Activated CD4-positive, alpha-beta T cell treated with anti-CD3 and anti-CD28 coated beads, Interleukin-2, amount 10 ng/mL, durations not matched to agents 24 days and 14 days (primary cell): ENCODE data around the gene ZFP62. TPM values are rescaled to one million over a fixed set of nuclear protein-coding genes. Genes with fewer than 3 reads are reported as not detected.

Experiments
- DNase-seq: peaks from one replicate; pipeline ENCODE4 v3.0.0; 2022
- H3K27ac Mint-ChIP-seq: one replicate; pipeline ENCODE4 v1.8.0; 2022; ENCODE audit warnings: mild to moderate bottlenecking, mixed read lengths
- H3K27me3 Mint-ChIP-seq: one replicate; pipeline ENCODE4 v1.8.0; 2022; ENCODE audit warnings: mixed read lengths
- H3K36me3 Mint-ChIP-seq: one replicate; pipeline ENCODE4 v1.8.0; 2022; ENCODE audit warnings: low read depth, mild to moderate bottlenecking, mixed read lengths
- H3K4me1 Mint-ChIP-seq: one replicate; pipeline ENCODE4 v1.8.0; 2021; ENCODE audit warnings: mixed read lengths
- H3K4me3 Mint-ChIP-seq: one replicate; pipeline ENCODE4 v1.8.0; 2022; ENCODE audit warnings: mild to moderate bottlenecking, moderate library complexity, mixed read lengths
- H3K9me3 Mint-ChIP-seq: one replicate; pipeline ENCODE4 v1.8.0; 2021; ENCODE audit warnings: mixed read lengths
- intact Hi-C: fragments of 100-400 bp; cut with micrococcal nuclease; formaldehyde crosslinking; loops from one replicate; pipeline ENCODE4 v1.15.1; 2023
- total RNA-seq: library from RNA; stranded (reverse); gene quantifications from 2 replicates; pipeline ENCODE4 v1.2.3, GENCODE V29; 2022

ZFP62 gene
- total RNA-seq, 1 donor from 2014 or later = 26.7 TPM

DNA sequence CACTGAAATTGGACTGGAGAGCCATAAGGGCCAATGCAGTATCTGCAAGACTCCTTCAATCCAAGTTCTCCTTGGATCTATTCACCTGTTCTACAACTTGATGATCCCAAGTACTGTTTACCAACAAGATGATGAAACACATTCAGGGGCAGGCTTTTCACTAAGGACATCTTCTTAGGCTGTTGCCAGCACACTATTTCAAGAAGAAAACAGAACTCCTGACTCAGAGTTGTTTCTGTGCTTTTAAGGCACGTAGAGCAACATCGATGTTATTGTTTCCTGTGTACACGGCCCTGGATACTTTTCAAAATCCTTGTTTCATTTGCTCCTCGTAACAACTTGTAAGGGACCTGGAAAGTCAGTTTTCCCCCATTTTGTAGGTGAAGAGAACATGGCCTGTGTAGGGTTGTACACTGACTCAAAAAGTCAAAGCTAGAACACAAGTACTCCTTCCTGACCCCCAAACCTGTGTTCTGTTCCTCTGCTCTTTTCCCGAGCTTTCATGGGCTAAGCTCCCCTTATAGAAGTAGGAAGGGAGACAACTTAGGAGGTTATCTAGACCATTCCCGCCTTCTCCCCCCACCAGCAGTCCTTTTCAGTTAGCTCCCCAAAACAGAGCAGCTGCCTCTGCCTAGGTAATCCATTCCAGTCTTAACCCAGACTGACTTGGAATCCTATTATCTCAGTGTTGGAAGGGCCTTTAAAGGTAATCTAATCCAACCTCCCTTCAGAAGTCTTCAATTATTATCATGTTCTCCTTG, 53.2 kb downstream of the ZFP62 start:
- Mint-ChIP-seq H3K4me1 (peaks cover 60% of the 10 kb centered on the region), H3K27me3 (no peaks in the 10 kb centered on the region), H3K36me3 (peaks cover 30% of the 10 kb centered on the region), H3K9me3 (no peaks in the 10 kb centered on the region), H3K4me3 (peak overlapping the region; percentile 78), H3K27ac (peak overlapping the region; percentile 99)
- DNase-seq = no peak
- intact Hi-C loops = loop anchor here (10.0 kb wide), 3 partner anchors 313 to 1183 kb away; partner anchors contain the start of genes CNOT6 and HNRNPH1

DNA sequence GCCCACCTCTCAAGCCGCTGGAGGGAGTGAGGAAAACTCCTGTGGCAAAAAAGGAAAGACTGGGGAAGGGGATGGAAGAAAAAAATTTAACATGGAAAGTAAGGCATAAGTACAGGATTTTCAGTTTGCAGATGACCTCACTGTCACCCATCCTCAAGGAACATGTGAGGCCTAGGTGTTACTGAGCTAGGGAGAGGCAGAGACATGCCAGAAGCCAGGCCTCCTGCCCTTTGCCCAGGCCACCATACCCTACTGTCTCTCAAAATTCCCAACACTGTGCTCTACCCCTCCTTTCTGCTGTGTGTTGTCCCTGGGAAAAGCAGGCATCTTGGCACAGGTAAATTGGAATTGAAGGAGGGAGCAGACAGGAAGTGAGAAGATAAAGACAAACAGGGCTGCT, 54.0 kb downstream of the ZFP62 start:
- H3K4me3 Mint-ChIP-seq = peak overlapping the region; percentile 78
- DNase-seq = no peak
- no peaks in the 10 kb centered on the region for H3K27me3 Mint-ChIP-seq
- intact Hi-C loops = loop anchor here (10.0 kb wide), 3 partner anchors 312 to 1182 kb away; partner anchors contain the start of genes CNOT6 and HNRNPH1
- H3K27ac Mint-ChIP-seq = peak overlapping the region; percentile 99
- peaks cover 30% of the 10 kb centered on the region for H3K36me3 Mint-ChIP-seq
- peaks cover 59% of the 10 kb centered on the region for H3K4me1 Mint-ChIP-seq
- H3K9me3 Mint-ChIP-seq = no peaks in the 10 kb centered on the region

DNA sequence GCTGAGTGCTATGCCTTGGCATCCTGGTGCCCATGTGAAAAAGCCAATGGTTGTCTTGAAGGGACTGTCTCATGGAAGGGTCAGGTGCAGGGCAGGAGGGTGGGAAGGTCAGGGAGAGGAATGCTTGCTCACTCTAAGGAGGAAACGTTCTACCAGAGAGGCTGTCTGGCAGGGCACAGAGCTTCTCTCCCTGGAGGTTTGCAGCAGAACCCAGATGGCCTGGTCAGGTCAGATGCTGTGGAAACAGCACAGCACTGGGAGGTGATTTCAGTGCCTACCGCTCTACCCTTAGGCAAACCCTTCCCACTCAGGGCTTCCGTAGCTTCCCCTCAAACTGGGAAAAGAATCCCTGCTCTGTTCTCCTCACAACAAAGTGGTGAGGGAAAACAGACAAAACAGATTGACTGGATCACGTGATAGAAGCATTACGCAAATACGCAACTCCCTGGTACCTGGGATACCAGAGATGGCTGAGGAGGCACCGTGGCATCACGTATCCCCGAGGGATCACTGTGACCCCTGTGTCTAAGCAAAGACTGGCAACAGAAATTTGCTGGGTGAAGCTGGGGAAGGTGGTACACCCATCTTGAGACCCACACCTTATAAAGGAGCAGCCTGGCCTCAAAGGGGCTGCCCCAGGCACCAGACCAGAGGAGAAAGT, 54.6 kb downstream of the ZFP62 start:
- peak; percentile 72 for DNase-seq
- Mint-ChIP-seq H3K4me3 (peak overlapping the region; percentile 78), H3K27ac (peak overlapping the region; percentile 99), H3K27me3 (no peaks in the 10 kb centered on the region), H3K4me1 (peaks cover 58% of the 10 kb centered on the region), H3K9me3 (no peaks in the 10 kb centered on the region), H3K36me3 (peaks cover 34% of the 10 kb centered on the region)
- intact Hi-C loops = loop anchor here (10.0 kb wide), 3 partner anchors 312 to 1182 kb away; partner anchors contain the start of genes CNOT6 and HNRNPH1

DNA sequence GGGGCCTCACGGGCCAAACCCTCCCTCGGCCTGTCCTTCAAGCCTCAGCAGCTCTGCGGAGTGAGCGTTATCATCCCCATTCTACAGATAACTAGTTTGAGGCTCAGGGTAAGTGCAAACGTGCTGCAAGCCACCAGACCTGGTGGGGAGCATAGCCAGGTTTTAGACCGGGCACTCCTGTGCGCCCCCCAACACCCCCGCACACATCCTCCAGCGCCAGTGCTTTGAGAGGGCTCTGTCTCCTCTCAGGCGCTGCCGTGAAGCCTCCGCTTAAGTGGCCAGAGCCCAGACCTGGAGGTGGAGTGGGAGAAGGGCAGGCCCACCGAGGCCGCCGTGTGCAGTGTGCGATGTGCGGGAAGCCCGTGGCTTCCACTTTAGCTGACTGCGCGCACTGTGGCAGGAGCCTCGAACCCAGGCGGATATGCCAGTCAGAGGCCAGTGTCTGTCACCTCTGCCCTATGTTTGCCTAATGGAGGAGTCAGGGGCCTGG, 56.9 kb downstream of the ZFP62 start:
- intact Hi-C loops = loop anchor here (5.0 to 10.0 kb wide), 4 partner anchors 309 to 1252 kb away; partner anchors contain the start of genes CNOT6, HNRNPH1 and RUFY1
- Mint-ChIP-seq H3K4me1 (peaks cover 75% of the 10 kb centered on the region), H3K27ac (peak overlapping the region; percentile 88), H3K9me3 (no peaks in the 10 kb centered on the region), H3K36me3 (peaks cover 55% of the 10 kb centered on the region), H3K4me3 (peak overlapping the region; percentile 78), H3K27me3 (no peaks in the 10 kb centered on the region)
- peak; percentile 77 for DNase-seq

DNA sequence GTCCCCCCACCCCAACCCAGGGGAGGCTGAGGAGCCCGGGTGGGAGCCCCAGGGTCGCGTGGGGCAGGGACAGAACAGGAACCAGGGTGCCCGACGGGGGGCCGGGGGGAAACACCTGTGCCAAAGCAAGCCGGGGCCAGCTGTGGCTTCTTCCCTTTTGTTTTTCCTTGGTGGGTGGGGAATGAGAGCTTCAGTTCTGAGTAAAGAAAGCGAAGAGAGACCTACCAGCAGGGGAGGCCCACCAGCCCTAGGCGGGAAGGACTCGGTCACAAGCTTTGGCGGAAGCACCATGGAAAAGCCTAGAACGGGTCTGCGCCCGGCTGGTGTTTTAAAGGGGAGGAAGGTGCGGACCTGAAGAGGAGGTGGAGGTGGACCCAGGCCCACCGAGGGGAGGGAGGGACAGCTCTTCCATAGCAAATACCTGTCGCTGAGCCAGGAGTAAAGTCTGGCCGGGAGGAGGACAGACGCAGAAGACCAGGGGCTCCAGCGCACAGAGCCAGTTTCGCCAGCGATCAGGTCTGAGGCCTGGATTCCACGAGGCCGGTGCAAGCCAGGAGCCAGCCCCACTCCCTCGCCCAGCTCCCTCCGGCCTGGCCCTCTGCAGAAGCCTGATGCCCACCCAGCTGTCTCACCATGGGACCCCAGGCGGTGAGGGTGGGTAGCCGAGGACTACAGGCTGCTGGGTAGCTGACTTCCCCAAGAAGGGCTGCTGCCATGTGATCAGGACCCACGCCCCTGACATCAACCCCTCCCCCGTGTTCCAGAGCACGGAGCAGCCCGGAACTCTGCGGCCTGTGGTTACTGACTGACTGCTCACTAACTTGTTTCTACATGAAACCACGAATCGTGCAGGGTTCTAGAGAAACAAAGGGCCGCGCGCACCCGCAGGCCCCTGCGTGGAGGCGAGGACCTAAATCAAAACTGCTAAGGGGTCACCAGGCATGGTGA, 57.6 kb downstream of the ZFP62 start:
- H3K27me3 Mint-ChIP-seq = no peaks in the 10 kb centered on the region
- DNase-seq = peak; percentile 97
- H3K36me3 Mint-ChIP-seq = peaks cover 58% of the 10 kb centered on the region
- intact Hi-C loops = loop anchor here (1.0 to 10.0 kb wide), 10 partner anchors 57 to 1251 kb away; partner anchors contain the start of genes CANX, CNOT6, HNRNPH1 and RUFY1
- H3K27ac Mint-ChIP-seq = peak overlapping the region; percentile 88
- peaks cover 76% of the 10 kb centered on the region for H3K4me1 Mint-ChIP-seq
- no peaks in the 10 kb centered on the region for H3K9me3 Mint-ChIP-seq
- H3K4me3 Mint-ChIP-seq = peak overlapping the region; percentile 78

DNA sequence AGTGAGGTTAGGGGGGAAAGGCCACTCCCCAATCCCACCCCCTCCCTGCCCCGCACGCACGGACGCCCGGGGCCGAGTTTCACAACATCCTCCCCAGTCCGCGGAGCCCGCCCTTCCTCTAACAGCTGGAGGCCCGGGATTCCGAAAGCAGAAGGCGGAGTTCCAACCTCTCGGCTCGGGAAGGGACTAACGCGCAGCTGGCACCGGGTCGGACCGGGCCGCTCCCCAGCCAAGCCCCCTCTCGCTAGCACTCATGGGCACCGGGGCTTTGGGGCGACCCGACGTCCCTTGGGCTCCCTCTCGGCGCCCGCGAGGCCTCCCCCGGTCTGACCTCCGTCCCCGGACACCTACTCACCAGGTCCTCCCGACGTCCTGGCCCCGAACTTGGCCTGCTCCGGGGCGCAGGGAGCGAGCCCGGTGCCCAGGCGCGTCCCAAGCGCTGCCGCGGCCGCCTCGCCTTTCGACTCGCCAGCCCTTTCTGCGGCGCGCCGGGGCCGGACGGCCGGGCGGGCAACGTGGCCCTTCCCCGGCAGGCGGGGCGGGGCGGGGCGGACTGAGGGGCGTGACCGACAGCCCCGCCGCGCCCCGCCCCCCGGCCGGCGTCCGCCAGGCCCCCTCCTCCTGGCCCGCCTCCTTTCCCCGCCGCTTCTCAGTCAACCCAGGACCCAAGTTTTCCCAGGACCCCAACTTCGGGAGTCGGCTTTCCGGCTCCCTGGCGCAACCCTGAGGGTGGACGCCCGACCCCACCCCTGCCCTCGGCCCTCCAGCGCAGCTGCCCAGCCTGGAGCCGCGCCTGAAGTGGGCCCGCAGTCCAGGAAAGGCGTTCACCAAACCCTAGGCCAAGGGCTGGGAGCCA, 58.5 kb downstream of the ZFP62 start, which contains the start of gene MGAT1:
Gene MGAT1, minus strand, starts transcription at position 482 of the 856 bp plus-strand sequence. CDS start 9,835 bp downstream, outside the sequence.
- intact Hi-C loops = loop anchor here (1.0 to 10.0 kb wide), 13 partner anchors 8 to 1250 kb away; partner anchors contain the start of genes CANX, CNOT6, HNRNPH1 and RUFY1
- peak; percentile 94 for DNase-seq

DNA sequence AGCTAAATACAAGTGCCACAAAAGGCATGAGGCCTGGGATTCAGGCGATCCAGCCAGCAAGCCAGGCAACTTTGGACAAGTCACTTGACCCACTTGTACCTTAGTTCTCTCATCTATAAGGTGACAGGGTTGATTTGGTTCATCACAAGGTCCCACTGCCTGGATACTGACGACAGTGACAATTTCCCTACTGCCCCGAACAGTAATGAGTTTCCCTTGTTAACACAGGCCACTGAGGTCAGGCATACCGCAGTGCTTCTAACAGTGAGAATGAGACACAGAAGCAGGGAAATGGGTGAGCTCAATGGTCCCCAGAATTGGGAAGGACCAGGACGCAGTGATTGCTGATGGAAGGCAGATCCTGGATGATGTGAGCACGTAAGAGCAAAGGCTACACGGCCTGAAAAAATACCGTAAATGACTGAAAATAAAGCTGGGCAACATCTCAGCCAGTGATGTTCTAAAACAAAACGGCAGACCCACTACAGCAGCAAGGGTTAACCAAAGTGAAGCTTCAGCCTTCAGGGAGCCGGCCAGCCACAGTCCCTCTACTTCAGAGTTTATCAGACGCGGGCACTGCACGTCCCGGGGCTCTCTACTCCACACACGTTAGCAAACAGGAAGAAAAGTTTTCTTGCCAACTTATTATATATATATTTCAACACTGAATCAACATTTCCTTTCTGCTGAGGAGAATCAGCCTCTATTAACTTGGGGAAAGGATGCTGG, 59.3 kb downstream of the ZFP62 start:
- intact Hi-C loops = loop anchor here (1.0 to 10.0 kb wide), 11 partner anchors 9 to 1249 kb away; partner anchors contain the start of genes CANX, CNOT6, HNRNPH1 and RUFY1
- Mint-ChIP-seq H3K27me3 (no peaks in the 10 kb centered on the region), H3K4me3 (peak overlapping the region; percentile 87), H3K4me1 (peaks cover 73% of the 10 kb centered on the region), H3K9me3 (no peaks in the 10 kb centered on the region), H3K36me3 (peaks cover 58% of the 10 kb centered on the region), H3K27ac (peak overlapping the region; percentile 87)
- DNase-seq = no peak

More for the DNA sequence above, 58.5 kb downstream of the ZFP62 start, which contains the start of gene MGAT1:
- Mint-ChIP-seq H3K9me3 (no peaks in the 10 kb centered on the region), H3K27ac (peak within 1 kb of the TSS; percentile 88), H3K27me3 (no peaks in the 10 kb centered on the region), H3K4me3 (peak within 1 kb of the TSS; percentile 87), H3K36me3 (peaks cover 62% of the 10 kb centered on the region), H3K4me1 (peaks cover 77% of the 10 kb centered on the region)

DNA sequence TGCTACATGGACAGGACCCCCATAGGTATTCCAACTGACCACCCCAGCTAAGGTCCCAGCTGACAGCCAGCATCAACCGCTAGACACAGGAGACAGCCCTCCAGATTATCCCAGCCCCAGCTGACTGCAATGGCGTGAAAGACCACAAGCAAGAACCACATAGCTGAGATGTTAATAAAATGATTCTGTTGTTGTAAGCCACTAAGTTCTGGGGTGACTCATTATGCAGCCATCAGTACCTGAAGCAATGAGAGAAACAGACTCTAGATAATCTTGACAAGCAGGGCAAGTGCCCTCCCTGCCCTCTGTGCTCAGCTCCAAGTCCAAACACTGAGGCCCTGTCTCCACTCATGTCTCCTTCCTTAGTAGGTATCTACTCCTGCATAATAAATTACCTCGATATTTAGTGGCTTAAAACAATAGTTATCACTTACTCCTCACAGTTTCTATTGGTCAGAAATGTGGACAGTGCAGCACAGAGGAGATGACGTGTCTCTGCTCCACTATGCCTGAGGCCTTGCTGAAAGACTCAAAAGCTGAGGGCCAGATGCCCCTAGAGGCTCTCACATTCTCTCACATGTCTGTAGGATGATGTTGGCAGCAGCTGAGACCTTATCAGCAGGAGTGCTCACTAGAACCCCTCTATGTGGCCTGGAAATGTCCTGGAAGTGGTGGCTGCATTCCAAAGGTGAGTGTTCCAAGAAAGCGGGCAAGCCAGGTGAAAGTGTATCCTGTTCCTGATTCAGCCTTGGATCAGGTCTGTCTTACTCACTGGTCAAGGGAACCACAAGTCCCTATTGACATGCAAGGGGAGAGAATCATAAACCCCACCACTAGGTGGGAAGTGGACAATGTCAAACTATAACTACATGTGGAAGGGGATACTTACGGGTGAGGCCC, 60.9 kb downstream of the ZFP62 start:
- H3K27me3 Mint-ChIP-seq = no peaks in the 10 kb centered on the region
- peak overlapping the region; percentile 76 for H3K27ac Mint-ChIP-seq
- H3K9me3 Mint-ChIP-seq = no peaks in the 10 kb centered on the region
- H3K36me3 Mint-ChIP-seq = peaks cover 59% of the 10 kb centered on the region
- DNase-seq = no peak
- peak overlapping the region; percentile 87 for H3K4me3 Mint-ChIP-seq
- intact Hi-C loops = loop anchor here (5.0 to 10.0 kb wide), 4 partner anchors 305 to 1248 kb away; partner anchors contain the start of genes CNOT6, HNRNPH1 and RUFY1
- peaks cover 66% of the 10 kb centered on the region for H3K4me1 Mint-ChIP-seq

DNA sequence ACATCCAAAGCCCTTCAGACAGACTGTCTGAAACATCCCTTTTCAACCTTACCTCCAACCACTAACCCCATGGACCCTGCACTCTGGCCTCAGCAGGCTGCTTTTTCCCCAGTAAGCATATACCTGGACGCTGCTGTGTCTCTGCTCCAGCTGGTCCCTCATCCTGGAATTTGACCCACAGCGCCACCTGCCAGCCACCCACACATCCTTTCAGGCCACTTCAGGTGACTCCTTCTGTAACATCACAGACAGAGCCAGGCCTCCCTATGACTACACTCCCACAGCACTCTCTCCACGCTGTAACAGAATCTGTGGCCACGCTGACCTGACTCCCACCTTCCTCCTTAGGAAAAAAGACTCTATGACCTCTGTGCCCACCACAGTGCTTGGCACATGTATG, 61.9 kb downstream of the ZFP62 start:
- Mint-ChIP-seq H3K36me3 (peaks cover 61% of the 10 kb centered on the region), H3K27me3 (no peaks in the 10 kb centered on the region), H3K9me3 (no peaks in the 10 kb centered on the region), H3K27ac (peak overlapping the region; percentile 42), H3K4me1 (peaks cover 61% of the 10 kb centered on the region), H3K4me3 (peak overlapping the region; percentile 1)
- no peak for DNase-seq
- intact Hi-C loops = no loop called here

DNA sequence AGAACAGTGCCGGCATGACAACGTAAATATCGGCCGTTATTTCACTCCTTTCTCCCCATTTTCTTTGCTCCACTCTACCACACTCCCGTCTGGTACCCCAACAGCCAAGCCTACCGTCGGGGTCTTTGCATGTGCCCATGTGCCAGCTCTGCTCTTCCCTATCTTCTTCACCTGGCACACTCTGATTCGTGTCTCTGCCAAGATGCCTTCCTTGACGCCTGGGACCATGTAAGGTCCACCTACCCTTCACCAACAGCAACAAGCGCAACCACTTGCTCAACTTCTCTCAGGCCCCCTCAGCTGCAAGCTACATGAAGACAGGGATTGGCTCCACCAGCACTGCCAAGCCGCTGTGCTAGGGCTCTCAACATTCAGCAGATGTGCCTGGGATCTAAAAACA, 62.9 kb downstream of the ZFP62 start:
- Mint-ChIP-seq H3K27me3 (no peaks in the 10 kb centered on the region), H3K36me3 (peaks cover 62% of the 10 kb centered on the region), H3K4me3 (peak overlapping the region; percentile 12), H3K9me3 (no peaks in the 10 kb centered on the region), H3K4me1 (peaks cover 62% of the 10 kb centered on the region), H3K27ac (peak overlapping the region; percentile 13)
- DNase-seq = no peak
- intact Hi-C loops = no loop called here
